Measurements from ENCODE around the gene SCNN1A.
A peak's percentile ranks its signal among the peaks of the same experiment; 100 is the strongest.

SCNN1A gene

DNA sequence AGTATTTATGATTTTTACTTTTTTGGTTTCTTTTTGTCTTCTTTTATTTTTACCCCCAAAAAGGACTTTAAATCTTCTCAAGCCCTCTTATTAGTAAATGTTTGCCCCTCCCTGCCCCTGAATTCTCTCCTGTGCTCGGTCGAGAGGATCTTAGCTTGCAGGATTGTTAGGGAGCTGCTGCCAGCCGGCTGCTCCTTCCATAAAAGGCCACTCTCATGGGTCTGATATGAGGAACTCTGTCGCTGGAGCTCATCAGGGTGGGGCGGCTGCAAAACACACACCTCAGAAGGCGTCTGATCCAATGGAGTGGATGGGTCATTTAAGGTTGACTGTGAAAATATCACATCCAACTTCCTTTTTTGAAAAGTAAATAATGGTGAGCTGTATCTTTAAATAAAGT is 17.1 kb upstream of the SCNN1A start:
- Histone ChIP-seq H3K9ac (no peak overlapping the region), H3K9me3 (ENCODE audit: control insufficient read depth, low read length) (no peaks in the 10 kb centered on the region), H2AFZ (no peak overlapping the region), H3K4me2 (ENCODE audit: low read length) (no peak overlapping the region), H3K4me3 (ENCODE audit: low read depth, low read length) (no peak overlapping the region), H3K79me2 (no peaks in the 10 kb centered on the region), H3K27ac (peak overlapping the region; percentile 65), H3K4me1 (peaks cover 3% of the 10 kb centered on the region), H3K36me3 (ENCODE audit: control insufficient read depth, insufficient read depth, low read length) (no peaks in the 10 kb centered on the region), H3K27me3 (ENCODE audit: control insufficient read depth, insufficient read depth, low read length) (no peaks in the 10 kb centered on the region)
- TF ChIP-seq, protein P1, sequence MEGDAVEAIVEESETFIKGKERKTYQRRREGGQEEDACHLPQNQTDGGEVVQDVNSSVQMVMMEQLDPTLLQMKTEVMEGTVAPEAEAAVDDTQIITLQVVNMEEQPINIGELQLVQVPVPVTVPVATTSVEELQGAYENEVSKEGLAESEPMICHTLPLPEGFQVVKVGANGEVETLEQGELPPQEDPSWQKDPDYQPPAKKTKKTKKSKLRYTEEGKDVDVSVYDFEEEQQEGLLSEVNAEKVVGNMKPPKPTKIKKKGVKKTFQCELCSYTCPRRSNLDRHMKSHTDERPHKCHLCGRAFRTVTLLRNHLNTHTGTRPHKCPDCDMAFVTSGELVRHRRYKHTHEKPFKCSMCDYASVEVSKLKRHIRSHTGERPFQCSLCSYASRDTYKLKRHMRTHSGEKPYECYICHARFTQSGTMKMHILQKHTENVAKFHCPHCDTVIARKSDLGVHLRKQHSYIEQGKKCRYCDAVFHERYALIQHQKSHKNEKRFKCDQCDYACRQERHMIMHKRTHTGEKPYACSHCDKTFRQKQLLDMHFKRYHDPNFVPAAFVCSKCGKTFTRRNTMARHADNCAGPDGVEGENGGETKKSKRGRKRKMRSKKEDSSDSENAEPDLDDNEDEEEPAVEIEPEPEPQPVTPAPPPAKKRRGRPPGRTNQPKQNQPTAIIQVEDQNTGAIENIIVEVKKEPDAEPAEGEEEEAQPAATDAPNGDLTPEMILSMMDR (IDR thresholded peaks at IDR 0.05), result no peak

DNA sequence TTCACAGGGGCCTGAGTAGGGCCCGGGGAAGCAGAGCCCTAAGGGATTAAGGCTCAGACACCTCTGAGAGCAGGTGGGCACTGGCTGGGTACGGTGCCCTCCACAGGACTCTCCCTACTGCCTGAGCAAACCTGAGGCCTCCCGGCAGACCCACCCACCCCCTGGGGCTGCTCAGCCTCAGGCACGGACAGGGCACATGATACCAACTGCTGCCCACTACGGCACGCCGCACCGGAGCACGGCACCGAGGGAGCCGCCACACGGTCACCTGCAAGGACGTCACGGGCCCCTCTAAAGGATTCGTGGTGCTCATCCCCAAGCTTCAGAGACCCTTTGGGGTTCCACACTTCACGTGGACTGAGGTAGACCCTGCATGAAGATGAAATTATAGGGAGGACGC is 15.7 kb upstream of the SCNN1A start:
- no peak overlapping the region for H2AFZ ChIP-seq
- H3K4me1 ChIP-seq, result no peaks in the 10 kb centered on the region
- no peaks in the 10 kb centered on the region for H3K9me3 ChIP-seq (ENCODE audit: control insufficient read depth, low read length)
- H3K9ac ChIP-seq, result no peak overlapping the region
- H3K4me3 ChIP-seq (ENCODE audit: low read depth, low read length), result no peak overlapping the region
- H3K4me2 ChIP-seq (ENCODE audit: low read length), result no peak overlapping the region
- no peaks in the 10 kb centered on the region for H3K27me3 ChIP-seq (ENCODE audit: control insufficient read depth, insufficient read depth, low read length)
- no peaks in the 10 kb centered on the region for H3K36me3 ChIP-seq (ENCODE audit: control insufficient read depth, insufficient read depth, low read length)
- H3K79me2 ChIP-seq, result no peaks in the 10 kb centered on the region
- no peak overlapping the region for H3K27ac ChIP-seq
- TF ChIP-seq, protein P1 (IDR thresholded peaks at IDR 0.05), result no peak

DNA sequence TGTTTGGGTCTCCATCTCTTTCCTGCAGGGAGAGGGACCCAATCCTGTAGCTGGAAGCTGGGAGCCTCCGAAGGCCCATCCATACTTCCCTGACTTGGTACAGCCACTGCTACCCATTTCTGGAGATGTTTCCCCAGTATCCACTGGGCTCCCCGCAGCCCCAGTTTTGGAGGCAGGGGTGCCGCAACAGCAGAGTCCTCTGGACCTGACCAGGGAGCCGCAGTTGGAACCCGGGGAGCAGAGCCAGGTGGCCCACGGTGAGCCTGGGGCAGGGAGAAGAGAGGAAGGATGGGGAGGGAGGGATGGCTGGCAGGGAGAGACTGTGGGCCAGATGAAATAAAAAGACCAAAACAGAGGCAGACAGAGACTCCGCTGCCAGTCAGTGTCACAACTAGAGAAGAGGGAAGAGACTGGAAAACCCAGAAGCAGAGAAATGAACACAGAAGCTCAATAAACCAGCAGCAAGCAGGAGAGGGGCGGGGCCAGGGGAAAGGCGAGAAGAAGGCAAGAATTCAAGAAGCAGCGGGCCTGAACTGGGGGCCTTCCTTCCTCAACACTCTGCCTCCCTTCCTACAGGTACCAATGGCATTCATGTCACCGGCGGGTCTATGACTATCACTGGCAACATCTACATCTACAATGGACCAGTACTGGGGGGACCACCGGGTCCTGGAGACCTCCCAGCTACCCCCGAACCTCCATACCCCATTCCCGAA is 14.9 kb upstream of the SCNN1A start:
- no peak overlapping the region for H3K4me2 ChIP-seq (ENCODE audit: low read length)
- H3K4me1 ChIP-seq, result peaks cover 1% of the 10 kb centered on the region
- no peaks in the 10 kb centered on the region for H3K36me3 ChIP-seq (ENCODE audit: control insufficient read depth, insufficient read depth, low read length)
- no peaks in the 10 kb centered on the region for H3K79me2 ChIP-seq
- H3K27ac ChIP-seq, result no peak overlapping the region
- H3K27me3 ChIP-seq (ENCODE audit: control insufficient read depth, insufficient read depth, low read length), result no peaks in the 10 kb centered on the region
- H3K4me3 ChIP-seq (ENCODE audit: low read depth, low read length), result no peak overlapping the region
- H3K9ac ChIP-seq, result no peak overlapping the region
- no peaks in the 10 kb centered on the region for H3K9me3 ChIP-seq (ENCODE audit: control insufficient read depth, low read length)
- TF ChIP-seq, protein P1 (IDR thresholded peaks at IDR 0.05), result no peak
- H2AFZ ChIP-seq, result no peak overlapping the region

DNA sequence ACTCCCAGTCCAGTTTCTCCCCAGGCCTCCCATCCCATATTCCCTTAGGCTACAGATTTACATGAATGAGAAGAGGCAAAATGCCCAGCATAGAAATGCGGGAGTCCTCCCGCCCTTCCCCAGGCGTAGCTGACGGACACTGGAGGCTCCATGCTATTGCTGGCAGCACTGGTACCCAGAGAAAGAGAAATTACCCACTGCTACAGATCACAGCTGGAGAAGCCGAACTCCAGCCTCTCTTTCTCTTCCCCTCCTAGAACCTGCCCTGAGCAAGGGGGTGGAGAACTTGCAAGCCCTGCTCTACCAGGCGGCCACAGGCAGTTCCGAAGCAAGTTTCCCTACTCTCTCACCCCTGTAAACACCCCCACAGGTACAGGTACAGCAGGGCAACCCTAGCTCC is 12.2 kb upstream of the SCNN1A start:
- Histone ChIP-seq H3K4me2 (ENCODE audit: low read length) (no peak overlapping the region), H3K27me3 (ENCODE audit: control insufficient read depth, insufficient read depth, low read length) (no peaks in the 10 kb centered on the region), H3K4me1 (peaks cover 18% of the 10 kb centered on the region), H2AFZ (no peak overlapping the region), H3K9me3 (ENCODE audit: control insufficient read depth, low read length) (no peaks in the 10 kb centered on the region), H3K9ac (no peak overlapping the region), H3K4me3 (ENCODE audit: low read depth, low read length) (no peak overlapping the region), H3K36me3 (ENCODE audit: control insufficient read depth, insufficient read depth, low read length) (no peaks in the 10 kb centered on the region), H3K27ac (no peak overlapping the region), H3K79me2 (peaks cover 5% of the 10 kb centered on the region)
- TF ChIP-seq, protein P1 (IDR thresholded peaks at IDR 0.05), result no peak

DNA sequence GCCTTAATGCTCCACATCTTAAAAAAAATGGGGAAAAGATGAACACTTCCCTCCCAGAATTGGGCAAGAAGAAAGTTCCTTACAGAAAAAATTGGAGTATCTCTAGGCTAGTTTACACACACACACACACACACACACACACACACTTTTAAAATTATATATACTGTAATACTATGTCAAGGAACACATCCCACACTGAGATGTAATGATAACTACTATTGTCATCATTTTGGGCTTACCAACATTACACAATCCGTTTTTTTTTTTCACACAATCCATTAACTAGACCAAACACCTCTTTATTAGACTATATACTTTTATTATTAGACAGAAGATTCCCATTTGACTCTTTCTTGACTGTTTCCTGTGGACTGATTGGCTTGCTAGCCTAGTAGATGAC is 11.1 kb upstream of the SCNN1A start:
- Histone ChIP-seq H2AFZ (no peak overlapping the region), H3K36me3 (ENCODE audit: control insufficient read depth, insufficient read depth, low read length) (no peaks in the 10 kb centered on the region), H3K4me1 (peaks cover 18% of the 10 kb centered on the region), H3K9ac (no peak overlapping the region), H3K27me3 (ENCODE audit: control insufficient read depth, insufficient read depth, low read length) (no peaks in the 10 kb centered on the region), H3K27ac (no peak overlapping the region), H3K79me2 (peaks cover 5% of the 10 kb centered on the region), H3K4me3 (ENCODE audit: low read depth, low read length) (no peak overlapping the region), H3K4me2 (ENCODE audit: low read length) (no peak overlapping the region), H3K9me3 (ENCODE audit: control insufficient read depth, low read length) (no peaks in the 10 kb centered on the region)
- TF ChIP-seq, protein P1 (IDR thresholded peaks at IDR 0.05), result no peak

Measured in parathyroid adenoma (tissue), 2 donors.